GM06990 (cell line): ENCODE measurements around the gene CDC34.

Experiments used
- DNase-seq: peaks from one replicate; pipeline ENCODE4 v3.0.0-alpha.2; 2011; ENCODE audit not compliant: insufficient read length; ENCODE audit errors: extremely low read depth
- H3K27me3 ChIP-seq: replicated peaks from 2 replicates; pipeline ENCODE4 v1.6.0; 2011; ENCODE audit warnings: low read length; ENCODE audit not compliant: control insufficient read depth, insufficient read depth
- H3K36me3 ChIP-seq: 2 replicates; pipeline ENCODE4 v1.5.1; 2011; ENCODE audit warnings: low read length; ENCODE audit not compliant: control insufficient read depth, insufficient read depth
- H3K4me3 ChIP-seq: replicated peaks from 2 replicates; pipeline ENCODE4 v1.5.1; 2011; ENCODE audit warnings: low read depth, mild to moderate bottlenecking, control low read depth, low read length
- CTCF ChIP-seq: IDR thresholded peaks from 2 replicates; pipeline ENCODE4 v1.5.1; 2011; ENCODE audit warnings: low read length, control low read depth, mild to moderate bottlenecking, inconsistent platforms; ENCODE audit not compliant: insufficient read depth, poor library complexity, severe bottlenecking

Gene CDC34

GRCh38 chr19:517721-518597 lies 13.6 kb upstream of the CDC34 start:
- Histone ChIP-seq H3K27me3 (no peaks in the 10 kb centered on the region), H3K4me3 (no peak overlapping the region), H3K36me3 (no peaks in the 10 kb centered on the region; the same call in 1 of the 2 replicates)
- TF ChIP-seq CTCF: no peak
- DNase-seq: no peak

GRCh38 chr19:518598-519231 lies 12.8 kb upstream of the CDC34 start:
- Histone ChIP-seq H3K4me3 (no peak overlapping the region), H3K27me3 (no peaks in the 10 kb centered on the region), H3K36me3 (no peaks in the 10 kb centered on the region; the same call in 1 of the 2 replicates)
- DNase-seq: peak; percentile 51
- peak; percentile 11 for TF ChIP-seq CTCF

GRCh38 chr19:519449-519865 lies 12.1 kb upstream of the CDC34 start:
- TF ChIP-seq CTCF: no peak

GRCh38 chr19:522726-523125 lies 8.8 kb upstream of the CDC34 start:
- TF ChIP-seq CTCF: no peak
- no peak overlapping the region for H3K4me3 ChIP-seq

More at GRCh38 chr19:519449-519865, 12.1 kb upstream of the CDC34 start:
- DNase-seq: no peak
- Histone ChIP-seq H3K4me3 (no peak overlapping the region), H3K36me3 (no peaks in the 10 kb centered on the region), H3K27me3 (no peaks in the 10 kb centered on the region)

GRCh38 chr19:524062-524674 lies 7.4 kb upstream of the CDC34 start:
- H3K36me3 ChIP-seq: no peaks in the 10 kb centered on the region
- no peaks in the 10 kb centered on the region; the same call in 1 of the 2 replicates for H3K27me3 ChIP-seq
- TF ChIP-seq CTCF: no peak
- DNase-seq: no peak
- H3K4me3 ChIP-seq: no peak overlapping the region

More at GRCh38 chr19:522726-523125, 8.8 kb upstream of the CDC34 start:
- Histone ChIP-seq H3K36me3 (no peaks in the 10 kb centered on the region), H3K27me3 (no peaks in the 10 kb centered on the region; the same call in 1 of the 2 replicates)
- DNase-seq: no peak
